Right renal cortex interstitium (tissue), 3 donors: ENCODE measurements around the gene SSRP1. TPM values are rescaled to one million over a fixed set of nuclear protein-coding genes. Genes with fewer than 3 reads are reported as not detected.

Source experiments
- DNase-seq, 3 donors: peaks; one replicate each; pipeline ENCODE4 v3.0.0-alpha.2; 2013; ENCODE audit warnings: low read depth in 3 of 3, low spot score in 2 of 3
- polyA plus RNA-seq, 3 donors: library from polyadenylated mRNA; unstranded; fragments of 120-200 nt; gene quantifications; one replicate each; pipeline ENCODE4 v1.2.1, GENCODE V29; 2013; ENCODE audit not compliant: insufficient read length in 3 of 3

SSRP1 gene
- polyA plus RNA-seq, 3 donors = 199 to 214 (median 203) TPM

DNA sequence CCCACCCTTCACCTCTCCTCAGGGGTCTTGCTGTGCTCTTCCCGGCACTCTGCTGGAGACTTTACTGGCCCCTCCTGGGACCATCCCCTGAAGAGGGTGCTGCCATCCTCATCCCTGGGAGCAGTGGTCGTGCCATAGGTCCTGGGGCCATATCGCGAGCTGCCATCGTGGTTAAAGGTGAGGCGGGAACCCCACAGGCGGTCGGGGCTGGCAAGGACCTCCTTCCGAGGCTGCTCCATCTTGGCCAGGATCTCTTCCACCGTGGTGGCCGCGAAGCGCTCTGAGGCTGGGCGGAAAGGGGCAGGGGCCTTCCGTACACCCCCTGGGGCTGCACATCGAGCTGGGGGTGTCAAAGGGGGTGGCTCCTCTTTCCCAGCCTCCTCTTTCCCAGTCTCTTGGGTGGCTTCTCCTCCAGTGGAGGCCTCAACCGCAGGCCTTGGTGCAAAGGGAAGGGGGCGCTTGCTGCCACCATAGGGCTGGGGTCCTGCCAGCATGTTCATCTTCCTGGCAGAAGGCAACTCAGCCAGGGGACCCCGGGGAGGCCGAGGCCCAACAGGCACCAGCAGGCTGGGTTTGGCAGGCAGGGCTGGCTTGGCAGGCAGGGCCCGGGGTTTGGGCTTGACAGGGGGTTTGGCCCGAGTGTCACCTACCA is 15.5 kb downstream of the SSRP1 start:
- DNase-seq = no peak

DNA sequence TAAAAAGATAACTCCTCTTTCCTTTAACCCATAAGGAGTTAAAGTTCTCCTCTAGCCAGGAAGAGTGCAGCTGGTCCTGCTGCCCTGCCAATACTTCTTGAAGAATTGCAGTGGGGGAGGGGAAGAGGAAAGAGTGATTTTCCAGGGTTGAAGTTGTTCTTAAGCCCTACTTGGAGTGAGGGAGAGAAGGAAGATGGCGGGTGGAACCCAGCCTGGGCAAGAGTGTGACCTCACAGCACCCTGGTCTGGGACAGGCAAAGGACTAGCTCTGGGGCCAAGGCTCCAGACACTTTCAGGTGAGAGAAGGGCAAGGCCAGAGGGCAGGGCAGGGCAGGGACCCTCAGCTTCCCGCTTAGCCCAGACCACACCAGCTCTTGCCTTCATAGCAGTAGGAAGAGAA is 17.5 kb downstream of the SSRP1 start:
- no peak for DNase-seq

DNA sequence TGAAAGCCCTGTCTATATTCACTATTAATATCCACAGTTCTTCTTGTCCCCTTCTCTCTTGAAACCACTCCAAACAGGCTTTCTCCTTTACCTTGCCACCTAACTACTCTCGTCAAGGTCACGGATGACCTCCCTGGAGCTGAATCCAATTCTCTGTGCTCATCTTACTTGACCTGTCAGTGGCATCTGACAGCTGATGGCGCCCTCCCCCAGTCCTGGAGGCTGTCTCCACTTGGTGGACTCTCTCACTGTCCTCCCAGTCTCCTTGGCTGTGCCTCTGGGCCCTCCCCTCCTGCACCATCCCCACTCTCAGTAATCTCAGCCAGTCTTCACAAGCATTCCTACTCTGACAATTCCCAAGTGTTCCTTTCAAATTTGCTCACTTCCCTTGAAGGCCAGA is 19.7 kb downstream of the SSRP1 start:
- DNase-seq = no peak

DNA sequence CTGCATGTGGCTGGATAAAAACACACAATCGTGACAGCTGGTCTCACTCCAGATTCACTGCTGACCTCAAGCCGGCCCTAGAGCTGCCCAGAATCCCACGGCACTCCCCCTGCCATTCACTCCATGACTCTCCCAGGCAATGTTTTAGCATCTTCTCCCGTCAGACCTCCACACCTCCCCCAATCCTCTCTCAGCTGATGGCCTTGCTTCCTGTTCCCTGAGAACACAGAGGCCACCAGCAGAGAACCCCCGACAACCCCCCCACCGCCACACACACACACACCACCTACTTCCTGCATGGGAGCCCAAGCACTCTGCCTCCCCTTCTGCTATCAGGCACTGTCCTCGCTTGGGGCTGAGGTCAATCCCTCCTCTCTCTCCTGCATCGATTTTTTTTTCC is 20.2 kb downstream of the SSRP1 start:
- DNase-seq = no peak

DNA sequence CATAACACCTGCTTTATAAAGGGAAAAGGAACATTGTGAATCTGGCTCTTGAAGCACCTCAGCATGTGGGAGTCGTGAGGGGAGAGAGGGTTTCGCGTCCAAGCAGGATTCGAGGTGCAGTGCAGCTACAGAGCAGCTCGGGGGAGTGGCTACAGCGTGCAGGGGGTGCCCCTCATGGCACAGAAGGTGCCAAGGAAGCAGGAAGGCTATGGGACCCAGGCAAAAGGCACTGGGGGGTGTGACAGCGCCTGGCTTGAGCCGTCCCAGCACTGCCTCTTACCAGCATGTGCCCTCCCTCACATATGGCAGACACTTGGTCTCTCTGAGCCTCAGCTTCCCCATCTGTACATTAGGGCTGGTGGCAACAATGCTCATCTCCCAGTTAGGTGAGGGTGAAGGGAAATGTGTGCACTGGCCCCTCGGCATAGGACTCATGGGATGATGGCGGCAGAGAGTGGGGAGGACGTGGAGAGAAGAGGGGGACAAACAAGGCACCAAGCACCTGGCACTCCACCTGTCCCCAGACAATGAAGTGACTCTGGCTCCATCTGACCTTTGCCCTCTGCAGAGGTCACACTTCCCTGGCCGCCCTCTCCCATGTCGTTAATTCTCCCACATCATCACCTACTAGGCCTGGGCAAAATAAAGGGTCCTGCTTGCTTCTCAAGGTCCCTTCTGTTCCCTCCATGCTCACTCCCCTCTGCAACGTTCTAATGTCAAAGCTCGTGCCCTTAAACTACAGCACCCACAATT is 21.3 kb downstream of the SSRP1 start:
- DNase-seq = no peak

DNA sequence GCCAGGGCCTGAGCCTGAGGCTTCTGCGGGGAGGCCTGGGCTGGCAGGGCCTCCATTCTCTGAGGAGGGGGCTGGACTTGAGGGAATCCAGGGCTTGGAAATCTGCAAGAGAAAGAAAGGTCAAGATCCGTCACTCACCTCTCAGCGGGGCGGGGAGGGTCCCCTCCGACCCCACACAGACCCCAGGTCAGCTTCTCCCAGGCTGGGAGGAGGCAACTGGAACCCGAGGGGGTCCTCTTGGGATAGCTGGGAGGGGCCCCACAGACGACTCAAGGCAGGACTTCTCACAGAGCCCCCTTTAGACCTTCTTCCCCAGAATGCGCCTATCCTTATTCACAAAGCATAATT is 21.9 kb downstream of the SSRP1 start:
- no peak for DNase-seq

DNA sequence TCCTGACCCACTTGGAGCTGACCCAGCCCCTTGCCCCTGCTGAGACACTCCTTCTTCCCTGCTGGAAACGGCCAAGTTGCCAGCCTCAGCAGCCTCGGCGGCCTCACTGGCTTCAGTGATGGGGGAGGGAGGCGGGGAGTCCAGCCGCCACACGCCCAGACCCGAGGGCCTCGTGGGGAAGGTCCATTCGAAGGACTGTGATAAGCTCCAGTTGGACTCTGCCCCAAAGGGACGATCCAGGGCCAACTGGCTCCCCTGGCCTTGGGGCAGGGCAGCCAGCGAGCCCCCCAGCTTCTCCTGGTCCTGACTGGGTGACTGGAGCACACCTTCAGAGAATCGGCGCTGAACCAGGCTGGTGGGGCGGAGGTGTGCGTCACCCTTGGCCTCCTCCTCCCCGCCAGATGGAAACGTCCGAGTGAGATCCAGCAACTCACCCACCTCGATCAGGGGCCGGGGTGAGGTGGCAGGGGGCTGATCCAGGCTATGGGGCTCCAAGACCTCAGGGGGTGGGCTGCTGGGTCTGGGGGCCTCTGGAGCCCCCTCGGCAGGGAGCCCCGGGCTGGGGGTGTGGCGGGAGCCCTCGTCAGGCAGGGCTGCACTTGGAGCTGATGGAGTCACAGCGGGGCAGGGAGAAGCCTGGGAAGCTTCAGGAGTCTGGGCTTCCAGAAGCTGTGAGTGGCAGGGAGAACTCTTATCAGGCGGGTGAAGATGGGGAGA is 22.5 kb downstream of the SSRP1 start:
- DNase-seq = no peak

DNA sequence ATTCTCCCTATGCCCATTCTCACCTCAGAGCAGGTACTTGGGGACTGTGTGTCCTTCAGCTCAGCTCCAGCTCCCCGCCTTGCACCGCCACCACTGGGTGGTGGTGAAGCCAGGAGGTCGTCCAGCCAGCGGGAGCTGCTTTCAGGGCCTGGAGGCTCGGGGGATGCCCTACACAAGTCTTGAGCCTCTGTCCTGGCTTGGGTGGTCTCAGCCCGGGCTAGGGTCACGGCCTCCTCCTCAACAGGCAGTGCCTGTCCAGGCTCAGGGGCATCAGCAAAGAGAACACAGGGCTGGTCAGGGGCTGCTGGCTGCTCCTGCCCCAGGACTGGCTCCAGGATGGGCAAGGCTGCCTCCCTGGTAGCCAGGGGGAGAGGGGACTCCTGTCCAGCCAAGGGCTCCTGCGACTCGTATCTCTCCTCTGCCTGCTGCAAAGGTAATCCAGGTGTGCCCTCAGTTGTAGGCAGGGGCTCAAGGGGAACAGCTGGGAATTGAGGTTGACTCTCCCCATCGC is 23.1 kb downstream of the SSRP1 start:
- DNase-seq = no peak

DNA sequence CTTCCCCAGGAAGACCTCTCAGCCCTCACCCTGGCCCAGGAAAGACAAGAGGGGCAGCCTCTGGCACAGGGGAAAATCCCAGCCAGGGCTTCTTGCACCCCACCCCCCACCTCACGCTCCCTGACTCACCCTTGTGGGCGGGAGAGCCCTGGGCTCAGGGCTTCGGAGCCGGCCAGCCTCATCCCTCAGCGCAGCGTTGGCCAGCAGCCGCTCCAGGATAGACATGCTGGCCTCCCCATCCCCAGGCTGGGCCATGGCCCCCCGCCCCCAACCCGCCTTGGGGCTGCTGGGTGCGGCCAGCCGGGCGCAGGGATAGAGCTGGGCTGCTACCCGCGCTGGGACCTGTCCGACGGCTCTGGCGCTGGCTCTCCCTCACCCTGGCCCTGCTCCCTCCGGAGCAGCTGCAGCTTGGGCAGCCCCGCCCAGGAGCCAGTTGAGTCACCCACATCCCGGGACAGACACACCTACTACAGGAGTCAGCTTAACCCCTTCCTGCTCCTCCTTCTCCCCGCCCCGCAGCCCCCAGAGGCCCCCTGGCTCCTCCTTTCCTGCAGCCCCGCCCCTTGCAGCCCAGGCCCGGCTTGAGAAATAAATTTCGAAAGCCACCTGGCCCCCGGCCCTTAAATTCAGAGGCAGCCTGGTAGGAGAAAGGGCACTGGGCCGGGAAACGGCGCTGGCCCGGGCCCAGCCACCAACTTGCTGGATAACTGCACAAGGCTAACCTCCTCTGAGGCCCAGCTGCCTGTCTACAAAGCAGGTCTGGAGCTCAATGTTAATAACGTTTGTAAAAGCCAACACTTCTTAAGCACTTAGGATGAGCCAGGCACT is 24.4 kb downstream of the SSRP1 start:
- no peak for DNase-seq

DNA sequence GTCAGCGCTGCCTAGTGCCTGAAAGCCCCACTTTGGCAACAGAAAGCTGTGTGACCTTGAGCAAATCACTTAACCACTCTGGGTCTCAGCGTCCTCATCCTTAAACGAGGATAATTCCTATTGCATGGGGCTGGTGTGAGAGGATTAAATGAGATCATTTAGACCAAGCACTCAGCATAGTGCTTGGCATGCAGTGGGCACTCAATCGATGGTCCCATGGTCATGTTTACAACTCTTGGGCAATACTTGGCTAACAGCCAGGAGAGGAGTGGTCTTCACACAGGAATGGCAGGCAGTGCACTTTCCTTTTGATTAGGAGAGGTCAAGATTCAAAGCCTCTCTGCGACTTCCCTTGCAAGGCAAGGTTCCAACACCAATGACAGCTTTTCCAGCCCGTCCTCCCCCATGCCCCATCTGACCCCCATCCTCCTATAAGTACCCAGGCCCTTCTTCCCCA is 25.0 kb downstream of the SSRP1 start:
- no peak for DNase-seq

DNA sequence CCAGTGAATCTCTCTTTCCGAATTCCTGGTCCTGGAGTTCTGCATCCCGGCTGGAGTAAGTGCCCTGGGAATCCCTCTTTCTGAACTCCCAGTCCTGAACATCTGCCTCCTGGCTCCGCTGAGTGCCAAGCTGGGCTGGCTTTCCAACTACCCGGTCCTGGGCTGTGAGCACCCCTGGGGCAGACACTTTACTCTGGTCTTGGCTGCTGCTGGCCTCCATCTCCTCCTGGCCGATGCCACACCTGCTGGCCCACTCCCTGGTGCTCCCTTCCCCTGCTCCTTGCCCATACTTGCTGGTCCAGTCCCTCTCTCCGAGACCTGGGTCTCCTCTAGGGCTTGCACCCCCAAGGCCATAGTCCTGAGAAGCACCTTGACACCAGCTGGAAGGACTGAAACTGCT is 25.6 kb downstream of the SSRP1 start:
- no peak for DNase-seq

DNA sequence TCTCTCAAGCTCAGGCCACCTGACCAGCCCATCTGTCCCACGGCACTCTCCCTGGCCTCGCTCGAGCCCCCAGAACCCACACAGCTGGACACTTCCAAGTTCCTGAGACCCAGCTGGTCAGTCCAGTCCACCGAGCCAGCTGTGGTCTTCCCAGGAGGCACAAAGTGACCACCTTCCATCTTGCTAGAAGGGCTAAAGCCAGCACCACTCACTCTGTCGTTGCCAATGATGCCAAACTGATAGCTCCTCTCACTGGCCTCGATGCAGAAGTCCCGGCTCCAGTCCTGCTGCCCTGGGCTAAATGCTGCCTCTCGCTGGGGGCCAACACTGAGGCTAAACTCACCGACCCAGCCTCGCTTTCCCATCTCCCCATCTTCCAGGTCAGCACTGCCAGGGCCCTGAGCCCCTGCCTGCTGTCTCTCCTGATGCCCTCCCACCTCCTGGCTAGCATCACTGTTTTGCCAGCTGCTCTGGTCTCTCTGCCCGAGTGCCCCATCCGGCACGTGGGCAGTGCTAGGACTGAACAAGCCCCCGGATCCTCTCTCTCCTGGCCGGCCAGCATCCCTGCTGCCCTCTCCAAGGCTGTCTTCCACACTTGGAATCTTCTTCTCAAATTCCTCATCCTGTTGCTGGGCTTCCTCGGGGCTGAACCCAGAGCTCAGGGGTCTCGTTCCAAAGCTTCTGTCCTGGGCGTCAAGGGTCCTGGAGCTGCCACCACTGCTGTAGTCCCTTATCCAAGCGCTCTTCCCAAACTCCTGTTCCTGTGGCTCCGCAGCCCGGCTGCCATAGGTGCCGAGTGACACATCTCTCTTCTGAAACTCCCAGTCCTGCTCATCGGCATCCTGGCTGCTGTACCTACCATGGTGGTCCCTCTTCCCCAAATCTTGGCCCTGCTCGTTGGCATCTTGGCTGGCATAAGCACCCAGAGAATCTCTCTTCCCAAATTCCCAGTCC is 26.3 kb downstream of the SSRP1 start:
- no peak for DNase-seq

DNA sequence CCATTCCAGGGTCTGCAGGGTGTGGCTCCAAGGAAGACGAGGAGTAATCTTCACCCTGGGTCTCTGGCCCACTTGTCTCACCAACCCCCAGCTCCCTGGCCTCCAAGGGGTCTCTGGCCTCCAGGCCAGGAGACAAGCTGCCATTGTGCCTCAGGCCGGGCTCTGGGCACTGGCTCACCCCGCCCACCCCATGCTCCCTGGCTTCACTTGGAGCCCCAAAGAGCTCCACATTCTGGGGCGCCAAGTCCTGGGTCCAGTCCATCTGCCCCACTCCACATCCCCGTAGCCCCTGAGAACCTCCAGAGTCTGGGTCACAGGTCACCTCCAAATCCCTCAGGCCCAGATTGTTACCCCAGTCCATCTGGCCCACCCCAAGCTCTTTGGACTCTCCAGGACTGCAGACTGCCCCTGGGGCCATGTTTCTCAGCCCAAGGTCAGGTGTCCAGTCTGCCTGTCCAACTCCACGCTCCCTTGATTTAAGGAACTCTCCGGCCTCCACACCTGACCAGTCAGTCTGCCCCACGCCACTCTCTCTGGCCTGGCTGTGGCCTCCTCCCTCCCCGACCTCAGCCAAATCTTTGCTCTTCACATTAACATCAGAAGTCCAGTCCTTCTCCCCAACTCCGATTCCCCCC is 27.1 kb downstream of the SSRP1 start:
- no peak for DNase-seq

DNA sequence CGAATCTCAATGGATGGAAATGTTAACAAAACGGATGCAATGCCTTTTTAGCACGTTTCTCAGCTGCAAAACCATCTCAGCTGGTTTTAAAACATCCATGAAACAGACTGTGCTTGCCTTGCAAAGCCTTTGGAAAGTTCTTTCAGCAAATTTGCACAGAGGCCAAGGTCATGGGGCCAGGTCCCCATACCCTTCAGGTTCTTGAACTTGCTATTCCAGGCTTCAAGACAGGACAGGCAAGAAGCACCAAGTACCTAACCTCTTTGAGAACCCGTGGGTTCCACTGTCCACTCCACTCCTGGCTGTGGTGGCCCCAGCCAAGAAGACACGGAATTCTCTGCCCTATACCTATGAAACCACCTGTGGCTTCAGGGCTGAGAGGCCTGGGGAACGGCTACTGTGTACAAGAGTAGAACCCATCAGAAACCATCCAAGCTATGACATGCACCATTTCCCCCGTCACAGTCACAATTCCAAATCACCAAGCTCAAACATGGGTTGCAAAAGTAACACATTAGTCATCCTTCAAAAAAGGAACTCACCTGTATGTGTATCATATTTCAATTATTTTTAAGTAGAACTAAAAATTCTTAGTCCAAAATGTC is 27.9 kb downstream of the SSRP1 start:
- no peak for DNase-seq

DNA sequence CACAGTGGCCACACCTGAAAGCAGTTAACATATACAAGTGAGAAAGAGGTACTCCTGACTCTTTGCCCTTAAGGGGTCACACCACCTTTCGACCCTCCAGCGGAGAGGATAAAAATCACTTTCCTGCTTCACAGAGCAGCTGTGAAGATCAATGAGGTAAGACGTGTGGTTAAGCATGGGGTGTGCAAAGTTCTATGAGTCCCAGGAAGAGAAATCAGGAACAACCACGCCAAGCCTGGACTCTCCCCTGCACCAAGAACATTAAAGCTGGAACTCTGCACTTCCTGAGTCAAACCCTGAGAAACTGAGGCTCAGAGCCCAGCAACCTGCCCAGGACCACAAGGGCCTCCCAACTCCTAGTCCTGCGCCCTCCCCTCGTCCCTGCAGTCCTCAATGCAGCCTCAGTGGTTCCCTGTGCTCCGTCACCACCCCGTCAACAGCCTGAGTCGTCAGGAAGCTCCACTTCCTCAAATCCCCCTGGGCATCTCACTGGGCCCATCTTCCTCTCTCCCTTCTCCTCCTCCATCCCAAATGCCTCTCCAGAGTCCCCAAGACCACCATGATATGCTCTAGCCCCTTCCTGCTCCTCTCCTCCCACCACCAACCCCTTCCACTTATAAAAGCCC is 28.6 kb downstream of the SSRP1 start:
- DNase-seq = no peak

DNA sequence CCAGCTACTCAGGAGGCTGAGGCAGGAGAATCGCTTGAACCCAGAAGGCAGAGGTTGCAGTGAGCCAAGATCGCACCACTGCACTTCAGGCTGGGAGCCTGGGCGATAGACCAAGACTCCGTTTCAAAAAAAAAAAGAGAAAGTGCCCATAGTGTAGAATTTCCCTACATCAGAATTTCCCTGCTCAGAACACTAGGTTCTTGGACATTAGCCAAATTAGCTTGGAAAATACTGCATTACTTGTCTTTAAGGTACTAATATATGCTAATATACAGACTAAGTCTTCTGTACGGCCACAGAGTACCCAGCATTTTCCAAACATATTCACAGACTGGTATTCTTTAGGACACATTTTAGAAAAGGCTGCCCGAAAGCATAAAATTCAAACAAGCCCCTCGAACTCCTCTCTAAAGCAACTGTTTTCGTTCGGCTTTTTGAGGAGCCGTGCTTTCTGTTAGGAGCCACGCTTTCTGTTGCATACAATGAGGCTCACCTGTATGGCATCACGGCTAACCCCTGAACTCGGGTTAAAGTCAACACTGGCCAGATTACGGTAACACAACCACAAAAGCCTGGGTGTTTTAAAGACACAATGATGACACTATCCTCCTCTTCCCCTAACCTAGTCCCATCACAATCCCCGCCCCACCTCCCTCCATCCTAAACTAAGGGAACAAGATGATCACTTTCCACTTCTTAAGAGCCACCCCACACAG is 29.4 kb downstream of the SSRP1 start:
- no peak for DNase-seq

DNA sequence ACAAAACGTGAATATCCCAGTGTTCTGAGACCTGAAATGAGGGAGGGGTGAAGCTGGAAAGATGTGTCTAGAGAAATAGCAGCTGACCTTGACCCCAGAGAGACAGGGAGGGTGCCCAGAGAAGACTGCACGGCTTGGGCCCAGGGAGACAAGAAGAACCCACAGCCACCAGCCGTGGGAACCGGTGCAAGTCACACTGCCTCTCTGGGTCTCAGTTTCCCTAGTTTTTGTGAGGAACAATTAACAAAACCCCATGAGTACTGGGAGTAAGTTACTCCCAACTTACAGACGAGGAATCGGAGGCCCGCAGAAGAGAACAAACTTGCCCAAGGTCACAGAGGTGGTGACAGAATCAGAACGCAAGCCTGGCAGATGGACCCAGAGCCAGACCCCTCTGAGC is 30.2 kb downstream of the SSRP1 start:
- no peak for DNase-seq
